ENCODE measurements around the gene AMOT.

AMOT gene

DNA sequence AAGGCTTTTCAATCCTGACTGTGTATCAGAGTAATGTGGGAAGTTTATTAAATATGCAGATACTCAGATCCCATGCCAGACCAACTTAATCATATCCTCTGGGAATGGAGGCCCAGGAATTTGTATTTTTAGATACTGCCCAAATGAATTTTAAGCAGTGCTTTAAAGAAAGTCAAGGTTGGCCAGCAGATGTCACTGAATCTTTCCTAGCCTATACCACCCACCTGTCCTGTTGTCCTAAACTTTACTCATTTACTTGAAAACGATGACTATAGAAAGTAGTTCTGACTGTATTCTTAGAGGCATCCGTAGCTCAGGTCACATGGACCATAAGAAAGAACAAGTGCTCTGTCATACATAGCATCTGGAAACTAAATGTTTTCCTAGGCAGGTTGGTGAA is 79.9 kb downstream of the AMOT start:
- peak; percentile 5 for DNase-seq
- in situ Hi-C loops (cut with MboI; ENCODE audit: low pct_unique_long_range_greater_than_20kb, low sequenced_read_pairs) = no loop called here

DNA sequence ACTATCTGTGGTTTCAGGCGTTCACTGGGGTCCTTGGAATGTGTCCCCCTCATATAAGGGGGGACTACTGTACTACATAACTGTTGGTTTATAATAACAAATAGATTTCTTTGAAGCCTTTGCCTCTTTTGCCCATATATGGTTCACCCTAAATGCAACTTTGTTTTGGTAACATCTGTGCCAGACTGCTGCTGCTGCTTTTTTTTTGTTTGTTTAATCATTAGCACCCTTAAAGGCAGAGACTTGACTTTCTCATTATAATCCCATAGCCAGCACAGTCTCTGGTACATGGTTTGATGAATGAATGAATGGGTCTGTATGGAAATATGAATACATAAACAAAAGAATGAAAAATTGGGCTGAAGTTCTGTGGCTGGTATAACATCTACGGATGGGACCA is 80.7 kb downstream of the AMOT start:
- DNase-seq = no peak
- in situ Hi-C loops (cut with MboI; ENCODE audit: low pct_unique_long_range_greater_than_20kb, low sequenced_read_pairs) = no loop called here

- in situ Hi-C loops (cut with MboI; ENCODE audit: low pct_unique_long_range_greater_than_20kb, low sequenced_read_pairs) = no loop called here
- no peak for DNase-seq
Measured at GRCh38 chrX:112759512-112759911, 81.1 kb downstream of the AMOT start.

GRCh38 chrX:112757946-112758345 is 82.7 kb downstream of the AMOT start:
- in situ Hi-C loops (cut with MboI; ENCODE audit: low pct_unique_long_range_greater_than_20kb, low sequenced_read_pairs) = no loop called here
- no peak for DNase-seq

DNA sequence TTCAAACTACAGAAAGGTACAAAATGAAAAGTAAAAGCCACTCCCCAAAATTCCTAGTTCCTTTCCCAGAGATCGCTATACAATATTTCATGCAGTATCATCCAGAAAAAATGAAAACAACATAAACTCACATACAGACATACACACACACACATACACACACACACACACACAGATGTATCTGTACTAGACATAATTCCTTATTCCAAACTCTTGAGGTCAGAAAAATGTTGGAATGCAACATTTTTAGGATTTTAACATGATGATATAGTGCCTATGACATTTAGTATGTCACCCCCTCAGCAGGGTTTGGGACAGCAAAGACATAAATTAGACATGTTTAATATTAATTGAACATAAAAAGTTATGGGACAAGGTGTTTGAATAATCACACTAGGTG is 87.5 kb downstream of the AMOT start:
- no peak for DNase-seq
- in situ Hi-C loops (cut with MboI; ENCODE audit: low pct_unique_long_range_greater_than_20kb, low sequenced_read_pairs) = no loop called here

- in situ Hi-C loops (cut with MboI; ENCODE audit: low pct_unique_long_range_greater_than_20kb, low sequenced_read_pairs) = no loop called here
- DNase-seq = no peak
Measured at GRCh38 chrX:112751076-112751475, 89.6 kb downstream of the AMOT start.

DNA sequence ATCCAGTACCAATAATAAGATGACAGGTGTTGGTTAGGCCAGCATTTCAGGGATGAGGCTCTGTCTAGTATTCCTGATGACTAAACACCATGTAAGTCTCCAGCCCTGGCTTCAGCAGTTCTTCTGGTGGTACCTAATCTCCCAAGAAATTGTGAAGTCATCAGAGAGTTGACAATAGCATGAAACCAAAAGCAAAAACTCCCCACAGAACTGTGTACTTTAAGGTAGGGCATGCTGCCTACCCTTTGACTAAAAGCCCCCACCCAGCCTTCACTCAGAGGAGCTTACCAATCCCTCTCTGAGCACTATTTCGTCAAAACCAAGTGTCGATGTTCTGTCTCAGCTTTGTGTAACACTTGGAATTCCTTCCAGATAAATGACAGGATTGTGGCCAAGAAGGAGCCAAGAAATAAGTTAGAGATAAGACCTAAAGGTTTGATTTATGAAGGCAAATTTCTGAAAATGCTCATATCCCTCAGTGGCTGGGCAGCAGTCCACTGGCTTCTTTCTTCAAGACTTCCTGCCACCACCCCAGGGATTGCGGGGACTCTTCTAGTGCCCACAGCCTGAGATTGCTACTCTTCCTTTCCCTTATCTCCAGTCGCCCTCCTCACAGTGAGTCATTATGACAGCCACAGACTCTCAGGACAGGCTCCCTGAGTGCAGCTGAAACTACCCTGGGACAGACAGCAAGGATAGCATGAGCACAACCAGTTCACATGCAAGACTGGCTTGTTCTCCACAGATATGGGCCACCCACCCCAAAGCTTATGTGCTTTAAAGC is 93.6 kb downstream of the AMOT start:
- DNase-seq = no peak
- in situ Hi-C loops (cut with MboI; ENCODE audit: low pct_unique_long_range_greater_than_20kb, low sequenced_read_pairs) = no loop called here

- in situ Hi-C loops (cut with MboI; ENCODE audit: low pct_unique_long_range_greater_than_20kb, low sequenced_read_pairs) = no loop called here
- DNase-seq = no peak
Measured at GRCh38 chrX:112738347-112739033, 102.1 kb downstream of the AMOT start.

DNA sequence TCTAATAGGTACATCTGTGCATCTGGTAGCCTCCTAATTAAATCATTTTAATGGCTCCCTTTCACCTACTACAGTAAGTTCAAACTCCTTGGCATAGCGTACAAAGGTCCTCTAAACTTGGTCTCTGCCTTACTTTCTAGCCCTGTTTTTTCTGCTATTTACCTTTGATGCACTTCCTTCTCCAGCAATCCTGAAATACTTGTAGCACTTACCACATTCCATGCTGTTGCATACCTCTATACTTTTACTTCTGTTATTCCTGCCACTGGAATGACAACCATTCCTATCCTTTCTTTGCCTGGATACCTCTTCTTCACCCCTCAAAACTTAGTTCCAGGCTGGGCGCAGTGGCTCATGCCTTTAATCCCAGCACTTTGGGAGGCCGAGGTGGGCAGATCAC is 104.3 kb downstream of the AMOT start:
- in situ Hi-C loops (cut with MboI; ENCODE audit: low pct_unique_long_range_greater_than_20kb, low sequenced_read_pairs) = no loop called here
- DNase-seq = no peak

GRCh38 chrX:112735147-112735546 is 105.5 kb downstream of the AMOT start:
- DNase-seq = no peak
- in situ Hi-C loops (cut with MboI; ENCODE audit: low pct_unique_long_range_greater_than_20kb, low sequenced_read_pairs) = no loop called here

DNA sequence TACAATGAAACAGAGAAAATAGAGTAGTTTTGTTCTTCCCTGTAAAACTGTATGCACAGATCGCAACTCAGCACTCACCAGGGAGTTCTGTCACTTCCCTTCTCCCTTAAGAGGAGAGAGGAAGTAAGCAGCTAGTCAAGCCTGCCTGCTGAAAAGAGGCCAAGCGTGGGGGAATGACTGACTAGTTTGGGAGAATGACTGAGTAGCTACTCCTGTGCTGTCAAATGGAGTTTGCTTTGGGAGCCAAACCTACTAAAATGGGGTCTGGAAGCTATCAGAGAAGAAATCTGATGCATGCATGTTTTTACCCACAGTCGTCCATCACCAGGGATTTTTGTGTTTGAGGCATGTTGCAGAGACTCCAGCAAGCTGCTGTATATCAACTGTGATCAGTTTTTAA is 106.3 kb downstream of the AMOT start:
- peak; percentile 59 for DNase-seq
- in situ Hi-C loops (cut with MboI; ENCODE audit: low pct_unique_long_range_greater_than_20kb, low sequenced_read_pairs) = no loop called here

GRCh38 chrX:112731793-112732192 is 108.8 kb downstream of the AMOT start:
- no peak for DNase-seq
- in situ Hi-C loops (cut with MboI; ENCODE audit: low pct_unique_long_range_greater_than_20kb, low sequenced_read_pairs) = no loop called here

Data from KBM-7 (cell line).